Cardiac septum (tissue), 1 donor: ENCODE results near the gene TSPAN18. TPM values are rescaled to one million over a fixed set of nuclear protein-coding genes. Genes with fewer than 3 reads are reported as not detected.

Source experiments
- DNase-seq: peaks from one replicate; pipeline ENCODE4 v3.0.0-alpha.2; 2020; ENCODE audit warnings: low spot score
- intact Hi-C: fragments of 100-400 bp; cut with DNase I; formaldehyde crosslinking; loops from one replicate; pipeline ENCODE4 v1.14.0; 2022
- long read RNA-seq: library from polyadenylated mRNA; unstranded; transcript quantifications from one replicate; pipeline ENCODE4 v2.0.0, GENCODE V29; 2021
- total RNA-seq: library from RNA; stranded (reverse); fragmentation: NEBNext Ultra II Directional; extraction: Animal tissue kit (Norgen Biotek cat#: 25700); gene quantifications from one replicate; pipeline ENCODE4 v1.2.1, GENCODE V29; 2021
- donor health status: DM: no; HTN: no; CAD: no.

The TSPAN18 gene, protein sequence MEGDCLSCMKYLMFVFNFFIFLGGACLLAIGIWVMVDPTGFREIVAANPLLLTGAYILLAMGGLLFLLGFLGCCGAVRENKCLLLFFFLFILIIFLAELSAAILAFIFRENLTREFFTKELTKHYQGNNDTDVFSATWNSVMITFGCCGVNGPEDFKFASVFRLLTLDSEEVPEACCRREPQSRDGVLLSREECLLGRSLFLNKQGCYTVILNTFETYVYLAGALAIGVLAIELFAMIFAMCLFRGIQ
- 153 TPM for total RNA-seq
- long read RNA-seq, transcript TSPAN18-207 (10 exons, 3,316 nt), result major isoform, 15 of 133 reads
- long read RNA-seq, partial matches to known transcripts, result 19 of 133 reads
- long read RNA-seq, other reads (novel, unspliced or antisense), result 96 of 133 reads

DNA sequence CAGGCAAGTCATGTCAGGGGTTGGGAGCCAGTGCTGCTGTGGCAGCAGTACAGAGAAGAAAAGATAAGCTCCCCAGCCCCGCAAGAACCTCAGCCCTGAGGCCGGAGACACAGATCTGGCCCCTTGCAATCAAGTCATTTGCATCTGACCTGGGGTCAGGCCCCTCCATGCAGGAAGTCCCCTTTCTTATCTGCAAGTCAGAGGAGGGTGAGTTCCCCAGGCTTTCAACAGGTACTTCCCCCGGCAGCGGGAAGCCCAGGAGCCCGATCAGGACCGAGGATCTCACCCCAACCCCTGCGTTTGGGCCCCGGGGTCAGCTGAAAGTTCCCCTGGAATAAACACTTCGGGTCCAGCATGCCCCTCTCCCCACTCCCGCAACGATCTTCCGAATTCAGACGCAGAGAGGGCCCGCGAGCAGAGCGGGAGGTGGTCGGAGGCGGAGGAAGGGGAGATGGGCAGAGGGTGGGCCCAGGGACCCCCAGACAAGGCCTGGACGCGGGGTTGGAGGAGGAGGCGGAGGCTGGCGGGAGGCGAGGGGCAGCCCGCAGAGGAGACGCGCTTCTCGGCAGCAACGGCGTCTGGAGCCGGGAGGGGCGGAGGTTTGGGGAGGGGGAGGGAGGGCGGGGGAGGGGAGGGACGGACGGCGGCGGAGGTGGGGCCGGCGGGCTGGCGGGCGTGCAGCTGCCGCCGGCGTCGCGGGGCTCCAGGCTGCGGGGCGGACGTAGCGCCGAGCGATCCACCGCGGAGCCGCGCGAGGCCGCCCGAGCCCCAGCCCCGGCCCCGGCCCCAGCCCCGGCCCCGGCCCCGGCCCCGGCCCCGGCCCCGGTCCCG lies at the start of gene TSPAN18:
Gene TSPAN18 (plus strand): TSS at position 680 of the 831 bp plus-strand sequence. CDS start 179,455 bp downstream, outside the sequence.
- no peak for DNase-seq
- intact Hi-C loops, result loop anchor here (1.0 to 10.0 kb wide), 5 partner anchors 40 to 185 kb away; partner anchors contain the start of gene CD82

DNA sequence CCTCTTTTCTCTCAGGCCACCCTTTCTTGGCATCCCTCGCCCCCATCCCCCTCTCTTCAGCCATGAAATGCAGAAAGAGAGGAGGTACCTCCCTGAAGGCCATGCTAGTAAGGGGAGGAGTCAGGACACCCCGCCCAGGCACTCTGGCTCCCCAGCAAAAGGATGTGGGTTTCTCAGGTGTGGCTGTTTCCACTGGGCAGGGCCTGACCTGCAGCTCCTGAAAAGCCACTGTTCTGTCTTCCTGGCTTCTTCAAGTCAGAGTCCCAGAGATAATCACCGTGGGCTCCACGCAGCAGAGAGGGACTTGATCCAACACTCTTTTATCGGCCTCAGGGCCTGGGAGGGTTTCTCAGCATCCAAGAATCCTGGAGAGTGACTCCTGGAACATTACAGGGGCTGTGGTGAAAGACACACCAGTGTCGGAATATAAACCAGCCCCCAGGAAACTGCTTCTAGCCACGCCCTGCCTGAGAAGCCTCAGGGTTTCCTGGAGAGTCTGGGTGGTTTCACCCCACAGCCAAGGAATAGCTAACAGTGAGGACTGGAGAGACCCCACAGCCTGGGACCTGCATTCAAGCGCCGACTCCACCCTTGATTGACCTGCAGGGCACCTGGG lies 45.7 kb upstream of the TSPAN18 start:
- intact Hi-C loops, result no loop called here
- no peak for DNase-seq

- no peak for DNase-seq
- intact Hi-C loops, result no loop called here
These were observed 45.1 kb upstream of the TSPAN18 start for GRCh38 chr11:44681698-44682097.

DNA sequence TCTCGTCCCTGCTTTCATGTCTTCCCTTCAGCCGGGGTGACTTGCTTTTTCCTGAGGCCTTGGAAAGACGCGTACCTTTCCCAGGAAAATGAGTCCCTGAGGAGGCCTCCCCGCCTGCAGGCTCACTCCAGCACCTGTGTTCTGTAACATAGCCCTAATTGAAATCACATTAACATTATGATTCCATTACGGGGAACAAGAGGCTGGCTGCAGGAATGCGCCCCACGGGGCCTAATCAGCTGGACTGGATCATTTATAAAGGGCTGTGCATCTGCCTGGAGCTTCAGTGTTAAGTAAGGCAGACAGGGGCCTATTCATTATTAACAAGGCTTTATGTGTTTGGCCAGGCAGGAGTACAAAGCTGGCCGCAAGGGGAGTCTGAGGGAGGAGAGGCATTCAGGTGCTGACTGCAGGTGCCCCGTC lies 41.9 kb upstream of the TSPAN18 start:
- DNase-seq, result no peak
- intact Hi-C loops, result no loop called here

DNA sequence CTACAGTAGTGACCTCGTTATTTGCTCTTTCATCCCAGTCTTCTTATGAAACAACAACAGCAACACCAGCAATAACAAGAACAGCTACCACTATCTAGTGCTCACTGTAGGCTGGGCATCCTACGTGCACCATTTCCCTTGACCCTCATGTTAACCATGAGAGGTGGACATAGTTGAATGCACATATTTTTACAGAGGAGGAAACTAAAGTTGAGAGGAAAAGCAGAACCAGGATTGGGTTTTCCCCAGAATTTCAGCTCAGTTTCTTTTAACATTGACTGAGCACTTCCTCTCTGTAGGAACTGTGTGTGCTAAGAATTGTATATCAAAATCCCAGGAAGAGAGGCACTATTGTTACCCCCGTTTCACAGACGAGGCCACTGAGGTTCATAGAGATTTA lies 39.4 kb upstream of the TSPAN18 start:
- intact Hi-C loops, result no loop called here
- no peak for DNase-seq

- intact Hi-C loops, result no loop called here
- no peak for DNase-seq
These were observed 37.5 kb upstream of the TSPAN18 start for GRCh38 chr11:44689265-44689664.

DNA sequence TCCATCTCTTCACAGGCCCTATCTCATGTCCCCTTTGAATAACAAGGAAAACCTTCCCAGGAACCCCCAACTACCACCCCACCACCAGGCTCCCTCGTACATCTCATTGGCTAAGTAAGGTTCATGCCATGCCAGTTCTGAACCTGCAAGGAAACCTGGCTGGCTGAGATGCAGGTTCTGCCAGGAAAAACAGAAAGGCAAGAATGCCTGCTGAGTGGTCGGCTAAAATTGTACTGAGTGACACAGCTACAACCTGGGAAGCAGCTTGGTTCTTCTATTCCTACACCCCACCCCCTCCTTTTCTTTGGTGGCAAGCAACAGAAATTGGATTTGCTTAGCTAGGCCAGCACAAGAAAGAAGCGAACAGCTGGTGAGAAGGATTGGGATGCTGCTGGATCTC lies 36.1 kb upstream of the TSPAN18 start:
- intact Hi-C loops, result no loop called here
- no peak for DNase-seq

DNA sequence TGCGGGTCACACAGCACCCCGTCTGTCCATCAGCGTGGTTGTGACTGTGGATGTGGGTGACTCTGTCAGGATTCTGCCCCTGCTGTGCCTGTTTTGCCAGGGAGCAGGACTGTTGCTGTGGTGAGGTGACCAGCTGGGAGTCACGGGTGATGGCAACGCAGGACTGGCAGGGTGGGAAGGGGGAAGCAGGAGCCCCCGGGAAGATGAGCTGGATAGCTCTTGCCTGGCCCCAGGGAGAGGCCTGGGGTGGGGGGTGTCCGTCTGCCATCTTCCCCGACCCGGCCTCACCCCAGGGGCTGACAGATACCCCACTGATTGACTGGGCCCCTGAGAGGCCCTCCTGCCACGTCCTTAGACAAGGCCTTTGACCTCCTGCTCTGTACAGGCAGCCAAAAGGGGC lies 34.3 kb upstream of the TSPAN18 start:
- intact Hi-C loops, result no loop called here
- no peak for DNase-seq

GRCh38 chr11:44693654-44694119 lies 33.1 kb upstream of the TSPAN18 start:
- DNase-seq, result no peak
- intact Hi-C loops, result no loop called here

DNA sequence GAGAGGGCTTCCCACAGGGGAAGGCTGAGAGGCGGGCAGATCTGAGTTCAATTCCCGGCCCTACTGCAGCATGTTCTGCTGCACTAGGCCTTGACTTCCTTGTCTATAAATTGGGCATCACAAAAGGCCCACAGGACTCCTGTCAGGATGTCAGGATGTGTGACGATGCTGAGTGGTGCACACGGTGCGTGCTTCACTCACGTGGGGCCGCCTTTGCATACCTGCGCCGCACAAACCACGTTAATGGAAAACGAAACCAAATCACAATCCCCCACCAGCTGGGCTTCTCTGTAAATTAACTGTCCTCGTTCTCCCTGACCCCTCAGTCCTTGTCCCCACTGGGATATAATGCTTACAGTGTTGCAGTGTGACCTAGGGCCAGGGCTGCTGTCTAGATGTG lies 32.3 kb upstream of the TSPAN18 start:
- intact Hi-C loops, result no loop called here
- DNase-seq, result no peak

- DNase-seq, result no peak
- intact Hi-C loops, result no loop called here
These were observed 31.5 kb upstream of the TSPAN18 start for GRCh38 chr11:44695169-44695833.

DNA sequence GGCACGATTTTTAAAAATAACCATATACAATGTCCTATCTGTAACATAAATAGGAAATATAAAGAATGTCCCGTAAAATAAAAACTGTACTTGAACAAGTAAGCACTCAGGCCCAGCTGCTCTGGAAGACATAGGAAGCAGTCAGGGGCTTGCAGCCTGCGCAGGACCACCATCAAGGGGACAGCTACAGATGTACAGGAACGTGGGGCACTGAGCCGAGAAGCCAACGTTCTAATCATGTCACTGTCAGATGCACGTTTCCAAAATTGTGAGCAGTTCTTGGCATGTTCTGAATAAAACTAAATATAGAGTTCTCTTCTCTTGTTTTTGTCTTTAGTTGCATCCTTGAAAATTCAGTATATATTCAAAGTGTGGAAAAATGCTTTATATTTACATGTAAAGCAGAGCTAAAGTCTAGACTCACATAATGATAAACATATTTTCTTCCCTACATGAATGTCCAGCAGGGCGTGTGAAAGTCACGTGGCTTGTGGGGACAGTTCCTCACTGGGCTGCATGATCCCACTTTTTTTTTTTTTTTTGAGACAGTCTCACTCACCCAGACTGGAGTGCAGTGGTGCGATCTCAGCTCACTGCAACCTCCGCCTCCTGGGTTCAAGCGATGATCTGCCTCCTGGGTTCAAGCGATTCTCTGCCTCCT lies 28.4 kb upstream of the TSPAN18 start:
- DNase-seq, result no peak
- intact Hi-C loops, result no loop called here

DNA sequence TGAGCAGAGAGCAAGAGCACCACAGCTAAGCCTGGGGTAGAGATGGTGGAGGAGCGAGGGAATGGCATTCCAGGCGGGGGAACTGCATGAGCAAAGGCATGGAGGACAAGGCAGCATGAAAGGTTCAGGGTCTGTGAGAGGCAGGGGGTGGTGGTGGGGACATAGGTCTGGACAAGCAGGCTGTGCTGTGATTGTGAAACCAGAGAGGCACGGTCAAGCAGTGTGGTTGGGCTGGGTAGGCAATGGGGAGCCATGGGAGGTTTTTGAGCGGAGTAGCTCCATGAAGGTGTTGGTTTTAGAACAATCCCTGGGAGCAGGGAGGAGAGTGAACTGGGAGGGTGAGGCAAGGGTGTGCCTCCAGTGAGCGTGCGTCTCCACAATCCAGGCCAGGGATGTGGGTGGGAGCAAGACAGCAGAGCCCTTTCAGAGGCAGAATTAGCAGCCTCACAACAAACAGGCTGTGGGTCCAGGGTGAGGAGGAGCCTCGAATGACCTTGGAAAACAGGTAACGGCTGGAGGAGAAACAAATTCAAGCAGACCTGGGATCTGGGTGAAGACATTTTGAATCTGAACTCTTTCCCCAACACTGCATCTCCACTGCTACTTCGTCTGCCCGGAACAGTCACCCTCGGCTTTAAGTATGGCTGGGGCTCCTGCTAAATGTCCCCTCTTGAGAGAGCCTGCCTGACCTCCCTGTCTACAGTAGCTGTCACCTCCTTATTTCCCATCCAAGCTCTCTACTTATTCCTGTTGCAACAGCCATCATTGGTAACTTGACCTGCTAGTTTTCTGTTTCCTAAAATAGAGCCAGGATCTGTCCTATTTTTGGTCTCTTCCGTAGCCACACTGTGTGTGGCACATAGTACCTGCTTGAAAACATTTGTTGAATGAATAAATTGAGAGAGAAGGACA lies 27.0 kb upstream of the TSPAN18 start:
- no peak for DNase-seq
- intact Hi-C loops, result loop anchor here (5.0 kb wide), 1 partner anchor 67 kb away; no protein-coding TSS in a partner anchor

- intact Hi-C loops, result loop anchor here (5.0 kb wide), 1 partner anchor 69 kb away; no protein-coding TSS in a partner anchor
- no peak for DNase-seq
These were observed 25.5 kb upstream of the TSPAN18 start for GRCh38 chr11:44701276-44701675.

- no peak for DNase-seq
- intact Hi-C loops, result loop anchor here (5.0 kb wide), 1 partner anchor 71 kb away; no protein-coding TSS in a partner anchor
These were observed 23.9 kb upstream of the TSPAN18 start for GRCh38 chr11:44702889-44703288.

DNA sequence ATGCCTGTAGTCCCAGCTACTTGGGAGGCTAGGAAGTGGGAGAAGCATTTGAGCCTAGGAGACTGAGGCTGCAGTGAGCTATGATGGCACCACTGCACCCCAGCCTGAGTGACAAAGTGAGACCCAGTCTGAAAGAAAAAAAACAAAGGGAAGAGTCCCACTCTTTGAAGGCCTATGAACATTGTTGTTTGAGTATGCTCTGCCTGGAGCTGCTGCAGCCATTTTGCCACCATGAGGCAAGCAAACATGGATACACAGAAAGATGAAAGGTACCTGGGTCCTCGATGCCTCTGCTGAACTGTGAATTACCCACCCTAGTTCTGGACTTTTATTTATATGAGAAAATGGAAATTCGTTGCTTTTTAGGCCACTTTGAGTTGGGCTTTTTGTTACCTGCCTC lies 19.7 kb upstream of the TSPAN18 start:
- no peak for DNase-seq
- intact Hi-C loops, result no loop called here

DNA sequence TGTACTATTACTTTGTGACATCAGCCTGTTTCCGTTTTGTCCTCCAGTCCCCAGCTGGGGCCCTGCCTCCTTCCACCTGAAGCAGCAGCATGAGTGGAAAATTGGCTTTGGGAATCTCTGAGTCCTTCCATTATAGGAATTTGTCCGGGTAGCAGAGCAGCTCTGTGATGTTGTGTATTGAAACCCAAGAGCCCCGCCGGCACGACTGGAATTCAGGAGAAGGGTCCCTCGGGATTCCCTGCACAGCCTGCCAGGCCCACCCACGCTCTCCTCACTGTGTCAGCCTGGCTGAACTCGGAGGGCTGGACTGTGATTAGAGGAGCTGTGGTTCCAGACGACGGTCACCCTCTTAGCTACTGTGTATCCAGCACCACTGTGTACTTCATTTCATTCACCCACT lies 18.8 kb upstream of the TSPAN18 start:
- intact Hi-C loops, result no loop called here
- DNase-seq, result no peak
